Measurements from ENCODE around the gene ADARB2.

ADARB2 gene

GRCh38 chr10:1673568-1674345, 63.6 kb downstream of the ADARB2 start (continued):
- TF ChIP-seq ZNF621 (tag by site-specific recombination; IDR thresholded peaks at IDR 0.05): no peak

- no peak overlapping the region for H3K4me3 ChIP-seq (ENCODE audit: low read depth, low read length)
- H3K9me3 ChIP-seq (ENCODE audit: control insufficient read depth, insufficient read depth, low read depth, low read length): no peaks in the 10 kb centered on the region
- H3K4me1 ChIP-seq (ENCODE audit: control insufficient read depth, insufficient read depth, low read length): no peaks in the 10 kb centered on the region
- TF ChIP-seq ZFP3 (tag by site-specific recombination; IDR thresholded peaks at IDR 0.05; ENCODE audit: low read depth): no peak
- no peak for TF ChIP-seq ZNF175 (tag by site-specific recombination; IDR thresholded peaks at IDR 0.05)
- TF ChIP-seq GFI1B (tag by site-specific recombination; IDR thresholded peaks at IDR 0.05): no peak
- TF ChIP-seq ZNF10 (tag by site-specific recombination; IDR thresholded peaks at IDR 0.05): no peak
- no peak for TF ChIP-seq ZNF133 (tag by site-specific recombination; IDR thresholded peaks at IDR 0.05)
- no peak for TF ChIP-seq SETDB1 (IDR thresholded peaks at IDR 0.05; ENCODE audit: insufficient read length, low read length)
- no peak for TF ChIP-seq ZNF404 (tag by site-specific recombination; IDR thresholded peaks at IDR 0.05)
- TF ChIP-seq ZNF23 (tag by site-specific recombination; IDR thresholded peaks at IDR 0.05; ENCODE audit: borderline replicate concordance): no peak
- TF ChIP-seq, protein P1, sequence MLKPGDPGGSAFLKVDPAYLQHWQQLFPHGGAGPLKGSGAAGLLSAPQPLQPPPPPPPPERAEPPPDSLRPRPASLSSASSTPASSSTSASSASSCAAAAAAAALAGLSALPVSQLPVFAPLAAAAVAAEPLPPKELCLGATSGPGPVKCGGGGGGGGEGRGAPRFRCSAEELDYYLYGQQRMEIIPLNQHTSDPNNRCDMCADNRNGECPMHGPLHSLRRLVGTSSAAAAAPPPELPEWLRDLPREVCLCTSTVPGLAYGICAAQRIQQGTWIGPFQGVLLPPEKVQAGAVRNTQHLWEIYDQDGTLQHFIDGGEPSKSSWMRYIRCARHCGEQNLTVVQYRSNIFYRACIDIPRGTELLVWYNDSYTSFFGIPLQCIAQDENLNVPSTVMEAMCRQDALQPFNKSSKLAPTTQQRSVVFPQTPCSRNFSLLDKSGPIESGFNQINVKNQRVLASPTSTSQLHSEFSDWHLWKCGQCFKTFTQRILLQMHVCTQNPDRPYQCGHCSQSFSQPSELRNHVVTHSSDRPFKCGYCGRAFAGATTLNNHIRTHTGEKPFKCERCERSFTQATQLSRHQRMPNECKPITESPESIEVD (tag by site-specific recombination; IDR thresholded peaks at IDR 0.05): no peak
- TF ChIP-seq PRDM10 (tag by site-specific recombination; IDR thresholded peaks at IDR 0.05): no peak
- TF ChIP-seq YY1 (tag by site-specific recombination; IDR thresholded peaks at IDR 0.05): no peak
- TF ChIP-seq ZNF488 (tag by site-specific recombination; IDR thresholded peaks at IDR 0.05): no peak
- CTCF ChIA-PET: no interaction called here
- POLR2A ChIA-PET: no interaction called here
- H3K36me3 ChIP-seq (ENCODE audit: control insufficient read depth in 2 of 2, insufficient read depth in 1 of 2, low read length in 2 of 2): no peaks in the 10 kb centered on the region
- H3K27ac ChIP-seq (ENCODE audit: extremely low read depth, low read depth, low read length): no peak overlapping the region
These were observed 65.1 kb downstream of the ADARB2 start for GRCh38 chr10:1672001-1672781.

DNA sequence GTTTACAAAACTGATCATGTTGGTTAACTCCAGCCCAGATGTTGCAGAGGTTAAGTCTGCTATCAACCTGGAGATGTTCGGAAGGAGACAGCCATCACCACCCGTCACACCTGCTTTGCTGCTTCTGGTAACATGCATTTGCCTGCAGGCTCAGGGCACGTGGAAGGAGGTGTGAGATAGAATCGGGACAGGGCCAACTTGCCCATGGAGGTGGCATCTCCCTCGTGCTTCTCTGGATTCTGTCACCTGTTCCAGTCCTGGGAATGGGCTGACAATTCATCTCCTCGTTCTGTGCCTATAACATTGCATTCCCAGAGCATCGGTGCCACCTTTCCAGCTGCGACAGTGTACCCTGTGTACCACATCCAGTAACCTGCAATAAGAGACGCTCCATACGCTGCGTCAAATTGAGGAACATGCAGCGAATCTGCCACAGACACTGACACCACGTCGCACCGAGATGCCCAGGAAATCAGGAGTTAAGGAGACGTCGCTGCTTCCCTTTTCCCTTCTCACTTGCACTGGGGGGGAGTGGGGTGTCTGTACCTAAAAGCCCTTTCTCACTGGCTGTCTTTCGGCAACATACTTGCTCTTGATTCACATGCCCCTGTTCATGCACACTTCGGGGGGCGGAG, 65.8 kb downstream of the ADARB2 start:
- no peaks in the 10 kb centered on the region for H3K36me3 ChIP-seq (ENCODE audit: control insufficient read depth in 2 of 2, insufficient read depth in 1 of 2, low read length in 2 of 2)
- H3K4me1 ChIP-seq (ENCODE audit: control insufficient read depth, insufficient read depth, low read length): no peaks in the 10 kb centered on the region
- no peak overlapping the region for H3K27ac ChIP-seq (ENCODE audit: extremely low read depth, low read depth, low read length)
- CTCF ChIA-PET: no interaction called here
- no peaks in the 10 kb centered on the region for H3K9me3 ChIP-seq (ENCODE audit: control insufficient read depth, insufficient read depth, low read depth, low read length)
- H3K4me3 ChIP-seq (ENCODE audit: low read depth, low read length): no peak overlapping the region
- POLR2A ChIA-PET: no interaction called here
- TF ChIP-seq ZNF768 (tag by site-specific recombination; IDR thresholded peaks at IDR 0.05): no peak
- TF ChIP-seq PRDM1 (tag by site-specific recombination; IDR thresholded peaks at IDR 0.05): no peak
- no peak for TF ChIP-seq ZNF571 (tag by site-specific recombination; IDR thresholded peaks at IDR 0.05)
- TF ChIP-seq HOXD13 (CRISPR knock-in tag; IDR thresholded peaks at IDR 0.05; ENCODE audit: borderline replicate concordance): no peak
- TF ChIP-seq ZFP3 (tag by site-specific recombination; IDR thresholded peaks at IDR 0.05; ENCODE audit: low read depth): no peak
- no peak for TF ChIP-seq REST (tag by site-specific recombination; IDR thresholded peaks at IDR 0.05)
- TF ChIP-seq ZNF223 (tag by site-specific recombination; IDR thresholded peaks at IDR 0.05): no peak
